ENCODE measurements around the gene ABCG5.

Gene ABCG5

DNA sequence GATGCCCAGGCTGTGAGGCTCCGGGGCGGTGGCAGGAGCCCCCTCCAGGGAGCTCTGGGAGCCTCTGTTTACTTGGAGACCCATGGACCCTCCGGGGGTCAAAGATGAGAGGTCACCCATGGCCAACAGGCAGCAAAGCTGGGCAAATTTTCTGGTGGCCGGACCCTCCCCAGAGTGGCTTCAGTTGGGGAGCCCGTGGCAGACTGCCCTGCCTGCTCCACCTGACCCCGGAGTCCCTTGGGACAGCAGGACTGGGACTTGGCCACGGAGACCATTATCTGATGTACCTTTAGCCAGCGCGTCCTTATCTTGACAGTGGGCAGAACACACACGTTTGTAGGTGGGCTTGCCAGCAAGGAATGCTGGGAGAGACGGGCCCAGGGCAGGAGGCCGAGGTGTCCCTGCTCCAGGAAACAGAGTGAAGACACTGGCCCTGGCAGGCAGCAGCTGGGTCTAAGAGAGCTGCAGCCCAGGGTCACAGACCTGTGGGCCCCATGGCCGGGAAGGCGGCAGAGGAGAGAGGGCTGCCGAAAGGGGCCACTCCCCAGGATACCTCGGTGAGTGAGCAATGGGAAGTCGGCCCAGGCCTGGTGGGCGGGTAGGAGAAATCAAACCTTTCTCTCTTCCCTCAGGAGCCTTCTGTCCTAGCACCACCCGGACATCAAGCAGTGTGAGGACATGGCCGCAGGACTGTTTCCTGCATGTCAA, at the start of gene ABCG5, which contains the start of gene ABCG8:
Gene ABCG5 (minus strand): TSS at position 280 of the 708 bp plus-strand sequence. CDS start 160 bp downstream, at position 120.
Gene ABCG8 (plus strand): TSS at position 412 of the 708 bp plus-strand sequence. CDS start 83 bp downstream, at position 495.
- DNase-seq = no peak

DNA sequence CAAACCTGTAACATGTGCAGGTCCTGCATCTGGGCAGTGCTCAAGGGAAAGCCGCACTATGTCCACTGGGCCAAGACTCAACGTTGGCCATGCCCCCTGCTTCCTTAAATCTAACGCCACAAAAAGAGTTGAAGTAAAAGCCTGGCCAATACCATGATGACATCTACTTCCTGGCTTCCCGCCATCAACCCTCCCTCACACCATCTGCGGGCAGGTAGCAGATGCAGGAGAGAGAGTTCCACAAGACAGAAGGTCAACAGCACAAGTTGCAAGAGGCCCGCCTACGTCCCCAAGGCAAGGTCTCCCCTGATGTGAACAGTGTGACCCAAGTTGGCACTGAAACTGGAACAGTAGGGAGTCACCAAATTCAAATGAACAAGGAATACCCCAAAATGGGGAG, 48.5 kb upstream of the ABCG5 start:
- no peak for DNase-seq

DNA sequence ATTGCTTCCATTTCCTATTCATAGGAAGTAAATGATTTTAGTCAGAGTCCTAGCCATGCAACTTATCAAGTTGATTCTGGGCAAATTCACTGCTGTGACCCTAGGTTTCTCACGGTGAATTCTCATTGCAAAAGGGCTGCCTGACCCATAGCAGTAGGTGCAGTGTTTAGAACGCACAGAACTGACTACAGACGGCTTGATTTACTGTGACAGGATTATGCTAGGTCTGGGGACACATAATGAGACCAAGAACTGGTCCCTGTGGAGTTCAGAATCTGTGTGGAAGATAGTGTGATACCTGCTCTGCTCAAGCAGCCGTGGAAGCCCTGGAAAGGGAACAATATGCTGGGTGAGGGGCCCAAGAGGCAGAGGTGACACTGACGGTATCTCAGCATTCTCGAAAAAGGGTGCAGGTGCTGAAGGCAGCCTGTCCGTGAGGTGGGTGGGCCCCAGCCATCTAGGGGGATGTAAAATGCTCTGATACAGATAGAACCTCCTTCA, 46.5 kb upstream of the ABCG5 start:
- no peak for DNase-seq

DNA sequence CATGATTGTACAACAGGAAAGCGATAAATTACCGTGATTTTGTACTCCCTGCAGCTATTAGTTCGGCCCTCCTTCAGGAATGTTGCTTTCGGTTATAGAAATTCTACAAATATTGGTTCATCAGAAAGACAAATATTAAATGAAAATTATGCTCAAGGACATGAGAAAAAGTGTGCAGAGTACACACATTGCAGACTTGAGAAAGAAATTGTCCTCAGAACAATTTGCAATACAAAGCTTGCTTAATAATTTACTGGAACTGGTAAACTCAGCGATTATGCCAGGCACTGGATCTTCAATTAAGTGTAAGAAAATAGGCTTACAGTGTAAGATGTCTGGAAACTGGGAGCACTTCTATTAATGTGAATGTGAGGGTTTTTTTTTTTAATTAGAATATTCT, 46.0 kb upstream of the ABCG5 start:
- no peak for DNase-seq

DNA sequence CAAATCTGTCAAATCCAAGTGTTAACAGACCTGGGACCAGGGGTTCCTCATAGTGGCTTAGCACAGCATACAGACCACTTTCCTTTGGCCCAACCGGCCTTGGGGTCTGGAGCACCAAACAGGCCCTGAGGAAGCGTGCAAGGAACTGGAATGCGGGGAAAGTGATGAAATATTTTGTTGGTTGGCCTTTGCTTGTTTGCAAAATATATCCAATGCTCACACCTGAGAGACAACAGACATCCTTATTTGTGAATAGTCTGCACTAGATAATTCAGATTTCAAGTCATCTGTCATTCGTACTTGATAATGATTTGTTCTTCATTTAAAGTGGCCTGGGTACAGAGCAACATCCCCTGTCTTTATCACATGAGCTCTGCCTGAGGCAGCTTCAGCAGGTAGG, 43.7 kb upstream of the ABCG5 start:
- no peak for DNase-seq

DNA sequence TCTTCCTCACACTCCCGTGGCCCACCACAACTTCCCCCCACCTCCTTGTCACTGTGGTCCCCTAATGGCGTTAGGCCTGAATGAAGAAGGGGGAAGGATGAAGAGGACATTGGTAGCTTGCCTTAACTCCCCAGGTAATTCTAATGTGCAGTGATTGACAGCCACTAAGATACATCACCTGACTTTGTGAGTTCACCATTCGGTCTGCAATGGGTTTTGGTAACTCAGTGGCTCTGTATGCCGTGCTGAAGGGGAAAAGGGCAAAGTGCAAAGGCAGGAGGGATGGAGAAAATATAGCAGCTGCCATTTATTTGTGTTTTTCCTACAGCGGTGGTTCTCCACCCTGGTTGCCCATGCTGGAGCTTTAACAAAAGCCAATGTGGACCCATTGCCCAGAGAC, 42.3 kb upstream of the ABCG5 start:
- no peak for DNase-seq

DNA sequence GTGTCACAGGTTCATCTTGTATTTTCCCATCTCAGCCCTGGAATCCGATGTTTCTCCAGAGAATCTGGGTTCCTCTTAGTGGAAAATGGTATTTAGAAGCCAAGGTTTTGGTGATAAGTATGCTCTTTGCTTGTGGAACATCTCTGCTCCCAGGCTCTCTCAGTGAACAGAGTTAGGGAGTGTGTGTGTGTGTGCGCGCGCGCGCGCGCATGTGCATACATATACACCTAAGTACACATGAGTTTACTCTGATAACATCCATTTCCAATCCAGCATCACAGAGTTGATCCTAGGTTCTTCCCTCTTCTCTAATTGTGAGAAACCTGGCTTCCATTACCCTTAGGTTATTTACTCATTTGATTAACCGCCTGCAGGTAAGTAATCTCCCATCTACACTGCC, 41.8 kb upstream of the ABCG5 start:
- peak in 1 of 3 experiments; percentile 17 for DNase-seq

DNA sequence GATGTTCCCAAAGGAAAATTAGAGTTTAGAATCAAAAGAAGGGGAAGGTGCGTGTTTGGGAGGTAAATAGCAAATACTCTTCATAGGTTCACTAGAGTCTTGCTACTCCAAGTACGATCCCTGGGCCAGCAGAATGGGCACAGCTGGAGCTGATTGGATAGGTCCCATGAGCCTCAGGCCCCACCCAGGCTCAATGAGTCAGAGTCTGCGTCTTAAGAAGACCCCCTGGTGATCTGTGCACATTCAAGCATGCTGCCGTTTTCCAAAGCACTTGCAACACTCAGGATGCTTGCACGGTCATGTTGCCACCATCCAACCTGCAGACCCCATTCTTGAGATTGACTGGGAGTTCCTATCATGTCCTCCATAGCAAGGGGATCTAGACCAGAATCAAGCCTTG, 40.6 kb upstream of the ABCG5 start:
- no peak for DNase-seq

DNA sequence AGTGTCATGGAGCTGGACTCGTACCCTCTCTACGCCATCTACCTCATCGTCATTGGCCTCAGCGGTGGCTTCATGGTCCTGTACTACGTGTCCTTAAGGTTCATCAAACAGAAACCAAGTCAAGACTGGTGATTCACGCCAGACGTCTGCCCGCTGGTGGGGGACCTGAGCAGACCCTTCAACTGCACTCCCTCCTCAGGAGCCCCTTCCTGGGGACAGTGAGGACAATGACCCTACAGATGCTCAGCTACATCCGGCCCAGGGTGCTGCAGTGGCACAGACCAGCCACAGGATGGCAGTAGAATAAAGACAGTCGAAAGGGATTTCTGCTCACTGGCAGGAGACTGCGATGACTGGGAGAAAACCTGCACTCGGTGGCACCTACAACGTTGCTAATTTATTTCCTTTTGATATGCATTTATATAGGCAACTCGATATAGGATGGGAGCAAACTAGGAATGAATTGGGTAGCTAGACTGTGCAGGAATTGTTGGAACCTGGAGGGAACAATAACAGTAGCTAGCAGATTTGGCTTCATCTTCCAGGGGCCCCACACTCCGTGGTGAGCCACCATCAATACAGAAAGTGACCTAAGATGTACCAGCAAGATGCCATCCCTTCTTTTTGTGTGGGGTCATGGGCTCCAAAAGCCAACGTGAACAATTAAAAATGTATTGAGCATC, 39.3 kb upstream of the ABCG5 start:
- peak; percentile 72 to 88 (median 81) for DNase-seq

DNA sequence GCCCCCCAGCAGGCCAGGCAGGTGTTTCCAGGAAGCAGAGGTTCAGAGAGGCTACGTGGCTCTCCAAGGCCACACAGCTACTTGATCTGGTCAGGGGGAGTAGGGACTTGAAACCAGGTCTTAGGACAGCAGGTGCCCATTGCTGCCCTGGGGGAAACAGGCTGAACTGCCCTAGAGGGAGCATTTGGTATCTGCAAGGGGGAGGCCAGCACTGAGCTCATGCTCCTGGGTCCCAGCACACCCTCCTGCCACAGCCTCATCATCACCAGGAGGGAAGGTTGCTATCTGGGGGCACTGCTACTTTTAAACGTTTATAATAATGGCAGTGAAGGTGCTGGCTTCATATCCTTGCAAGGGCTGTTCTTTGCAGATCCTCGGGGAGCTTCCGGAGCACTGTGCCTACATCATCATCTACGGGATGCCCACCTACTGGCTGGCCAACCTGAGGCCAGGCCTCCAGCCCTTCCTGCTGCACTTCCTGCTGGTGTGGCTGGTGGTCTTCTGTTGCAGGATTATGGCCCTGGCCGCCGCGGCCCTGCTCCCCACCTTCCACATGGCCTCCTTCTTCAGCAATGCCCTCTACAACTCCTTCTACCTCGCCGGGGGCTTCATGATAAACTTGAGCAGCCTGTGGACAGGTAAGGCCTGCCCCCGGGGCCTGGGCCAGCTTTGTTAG, 36.3 kb upstream of the ABCG5 start:
- no peak for DNase-seq

DNA sequence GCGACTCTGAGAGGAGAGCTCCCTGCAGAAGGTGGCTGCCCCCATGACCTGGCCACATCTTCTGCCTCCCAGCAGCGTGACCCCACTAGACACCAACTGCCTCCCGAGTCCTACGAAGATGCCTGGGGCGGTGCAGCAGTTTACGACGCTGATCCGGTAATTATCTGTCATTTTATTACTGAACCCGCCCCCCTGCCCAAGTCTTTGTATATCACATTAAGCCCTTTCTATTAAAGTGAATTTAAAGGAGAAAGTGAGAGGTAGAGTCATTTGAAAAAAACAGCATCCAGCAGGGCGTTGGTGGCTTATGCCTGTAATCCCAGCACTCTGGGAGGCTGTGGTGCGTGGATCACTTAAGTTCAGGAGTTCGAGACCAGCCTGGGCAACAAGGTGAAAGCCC, 33.5 kb upstream of the ABCG5 start:
- peak in 2 of 3 experiments; percentile 20 to 57 for DNase-seq

GRCh38 chr2:43855292-43855691, 16.7 kb upstream of the ABCG5 start:
- DNase-seq = no peak

- DNase-seq = no peak
These were observed 16.0 kb upstream of the ABCG5 start for GRCh38 chr2:43854671-43855070.

- no peak for DNase-seq
These were observed 14.8 kb upstream of the ABCG5 start for GRCh38 chr2:43853141-43854081.

- DNase-seq = no peak
These were observed 13.6 kb upstream of the ABCG5 start for GRCh38 chr2:43852196-43852730.

DNA sequence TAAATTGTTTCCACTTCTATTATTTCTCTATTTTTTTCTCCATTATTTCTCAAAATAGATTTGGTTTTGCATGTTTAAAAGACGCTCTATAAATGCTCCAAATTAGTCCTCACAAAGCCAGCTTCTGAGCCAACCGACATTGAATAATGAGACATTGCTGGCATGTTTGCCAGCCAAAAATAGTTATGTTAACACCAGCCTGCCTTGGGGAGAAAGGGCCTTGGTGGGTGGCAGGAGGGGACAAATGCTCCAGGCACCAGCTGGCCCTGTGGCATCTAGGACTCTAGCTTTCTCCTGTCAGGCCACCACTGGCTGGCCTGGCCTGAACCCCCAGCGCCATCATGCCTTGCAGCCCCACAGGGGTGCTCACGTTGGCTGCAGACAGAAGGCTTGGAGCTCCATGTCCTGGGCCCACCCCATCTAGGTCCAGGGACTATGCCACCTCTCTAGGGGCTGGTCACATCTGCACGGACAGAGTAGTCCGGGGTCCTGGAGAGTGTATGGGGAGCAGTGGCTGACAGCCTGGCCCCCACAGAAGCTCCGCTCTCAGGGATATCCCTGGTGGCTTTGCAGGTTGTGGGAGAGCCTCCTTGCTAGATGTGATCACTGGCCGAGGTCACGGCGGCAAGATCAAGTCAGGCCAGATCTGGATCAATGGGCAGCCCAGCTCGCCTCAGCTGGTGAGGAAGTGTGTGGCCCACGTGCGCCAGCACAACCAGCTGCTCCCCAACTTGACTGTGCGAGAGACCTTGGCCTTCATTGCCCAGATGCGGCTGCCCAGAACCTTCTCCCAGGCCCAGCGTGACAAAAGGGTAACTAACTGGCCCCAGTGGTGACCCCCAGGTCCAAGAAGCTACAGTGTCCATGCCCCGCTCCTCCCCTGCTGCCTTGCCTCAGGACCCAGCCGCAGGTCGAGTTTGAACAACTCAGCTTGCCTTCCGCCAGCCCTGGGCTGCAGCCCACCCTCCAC, 12.7 kb upstream of the ABCG5 start:
- no peak for DNase-seq

DNA sequence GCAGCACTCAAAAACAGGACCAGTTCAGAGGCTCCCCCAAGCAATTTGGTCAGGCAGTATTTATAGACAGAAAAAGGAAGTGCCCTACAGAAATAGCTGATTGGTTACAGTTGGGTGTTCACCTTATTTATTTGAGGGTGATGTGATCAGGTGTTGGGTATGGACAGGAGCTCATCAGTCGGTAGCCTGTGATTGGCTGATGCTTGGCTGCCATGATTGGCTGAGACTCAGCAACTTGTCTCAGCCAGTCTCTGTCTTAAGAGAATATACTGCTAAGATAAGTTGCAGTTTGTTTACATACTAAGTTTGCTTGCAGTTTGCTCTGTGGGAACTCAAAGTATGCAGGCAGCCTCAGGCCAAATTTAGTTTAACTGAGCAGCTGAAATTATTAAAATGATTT, 9.6 kb upstream of the ABCG5 start:
- DNase-seq = peak in 1 of 3 experiments; percentile 28

DNA sequence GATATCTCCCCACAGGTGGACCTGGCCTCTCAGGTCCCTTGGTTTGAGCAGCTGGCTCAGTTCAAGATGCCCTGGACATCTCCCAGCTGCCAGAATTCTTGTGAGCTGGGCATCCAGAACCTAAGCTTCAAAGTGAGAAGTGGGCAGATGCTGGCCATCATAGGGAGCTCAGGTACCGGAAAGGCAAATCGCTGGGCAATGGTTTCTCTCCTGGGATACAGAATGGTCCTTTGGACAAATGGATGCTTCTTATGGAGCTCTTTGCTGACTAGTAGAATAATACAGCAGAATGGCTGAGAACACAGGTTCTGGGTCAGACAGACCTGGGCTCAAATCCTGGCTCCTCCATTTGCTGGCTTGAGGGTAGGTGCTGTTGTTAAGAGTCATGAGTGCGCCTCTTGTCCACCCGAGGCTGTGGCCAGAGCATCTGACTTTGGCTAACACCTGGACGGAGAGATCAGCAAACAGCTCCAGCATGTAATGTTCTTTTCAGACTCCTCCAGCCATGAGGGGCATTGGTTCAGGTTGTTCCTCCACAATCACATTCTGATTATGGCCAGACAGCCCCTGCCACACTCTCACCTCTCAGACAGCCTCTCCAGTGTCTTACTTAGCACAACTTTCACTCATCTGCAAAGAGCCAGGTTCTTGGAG, 7.6 kb upstream of the ABCG5 start:
- no peak for DNase-seq

- DNase-seq = no peak
These were observed 6.5 kb upstream of the ABCG5 start for GRCh38 chr2:43845181-43845580.

DNA sequence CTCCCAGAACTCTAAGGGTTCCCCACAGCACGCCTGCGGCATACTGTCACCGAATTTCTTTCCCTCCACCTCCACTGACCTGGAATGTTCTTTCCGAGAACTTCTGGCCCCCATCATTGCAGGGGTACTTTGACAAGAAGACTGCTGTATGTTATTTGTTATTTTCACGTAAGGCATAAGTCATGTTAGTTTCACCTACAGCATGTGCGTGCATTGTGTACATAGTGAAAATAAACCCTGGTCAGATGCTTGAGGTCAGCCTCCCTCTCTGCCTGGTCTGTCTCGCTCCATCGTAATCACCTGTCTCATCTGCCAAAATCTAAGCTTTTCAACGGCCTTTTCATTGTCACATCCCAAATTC, 4.2 kb upstream of the ABCG5 start:
- no peak for DNase-seq

All from NCI-H1417 (cell line).